Measurements from ENCODE around the gene MASP1. TPM values are rescaled to one million over a fixed set of nuclear protein-coding genes. Genes with fewer than 3 reads are reported as not detected.

The MASP1 gene
- polyA plus RNA-seq, 2 of the 4 experiments (the other 2 are of a cell fraction): 0.18 TPM; not detected in 1

DNA sequence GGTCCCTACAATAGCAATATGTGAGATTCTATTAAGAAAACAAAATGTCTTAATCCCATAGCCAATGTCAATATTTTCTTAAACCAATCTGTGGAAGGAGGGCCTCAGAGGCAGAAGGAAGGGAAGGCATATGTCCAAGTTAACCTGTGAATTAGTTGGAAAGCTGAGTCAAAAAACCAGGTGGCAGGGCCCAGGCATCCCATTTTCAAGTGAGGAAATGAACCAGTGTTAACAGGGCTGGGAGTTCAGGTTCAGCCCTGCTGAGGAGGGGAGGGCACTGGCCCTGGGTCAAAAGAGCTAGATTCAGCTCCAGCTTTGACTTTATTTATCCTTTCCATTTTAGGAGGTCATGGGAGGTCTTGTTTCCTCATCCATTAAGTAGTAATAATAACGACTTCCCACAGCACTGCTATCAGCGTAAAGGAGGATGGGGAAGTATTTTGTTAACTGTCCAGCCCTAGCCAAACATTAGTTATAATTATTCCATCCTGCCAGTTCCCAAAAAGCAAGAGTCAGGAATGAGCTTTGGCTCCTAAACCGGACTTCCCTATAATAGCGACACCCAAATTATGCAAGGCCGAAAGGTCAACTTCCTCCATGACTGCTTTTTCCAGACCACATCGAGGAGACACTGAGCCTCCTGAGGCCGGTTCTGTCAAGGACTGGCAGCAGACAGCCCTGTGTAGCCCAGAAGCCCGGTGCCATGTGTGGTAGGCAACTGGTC, 3.2 kb downstream of the MASP1 start:
- Histone ChIP-seq H3K27ac (no peak overlapping the region), H3K4me2 (no peak overlapping the region), H3K4me3 (no peak overlapping the region), H3K9me3 (no peaks in the 10 kb centered on the region), H3K4me1 (no peaks in the 10 kb centered on the region)
- ChIA-PET POLR2A (no interaction called here), CTCF (interaction anchor here (1.0 to 1.8 kb wide), 4 partner anchors 9 to 68 kb away, joined by 4 to 7 read pairs (median 4); no protein-coding TSS in a partner anchor)
- FAIRE-seq (no peak), DNase-seq (ENCODE audit: low read depth in 1 of 2, low spot score in 1 of 2) (no peak), ATAC-seq (no peak)
- TF ChIP-seq ZC3H11A (IDR thresholded peaks at IDR 0.05) (no peak), TP53 (CRISPR knock-in tag; IDR thresholded peaks at IDR 0.05) (no peak), MAFK (IDR thresholded peaks at IDR 0.05; ENCODE audit: partially characterized antibody) (no peak)
- 53% methylated on average over 7 of the region's 8 CpGs for WGBS (ENCODE audit: missing lambda C conversion rate)

DNA sequence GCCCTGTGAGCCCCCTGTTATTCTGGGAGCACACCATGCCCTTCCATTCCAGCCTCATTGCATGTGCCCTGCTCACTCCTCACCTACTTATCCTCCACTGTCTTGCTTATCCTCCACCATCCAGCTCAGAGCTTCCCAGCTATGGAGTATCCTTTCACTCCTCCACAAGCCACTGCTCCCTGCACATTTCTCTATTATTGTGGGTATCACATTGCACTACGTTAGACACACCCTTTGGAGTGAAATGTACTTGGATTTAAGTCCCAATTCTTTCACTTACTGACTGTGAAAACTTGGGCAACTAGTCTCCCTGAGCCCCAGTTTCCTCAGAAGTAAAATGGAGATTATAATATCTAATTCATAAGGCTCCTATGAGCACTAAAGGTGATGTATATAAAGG, 4.3 kb downstream of the MASP1 start:
- 14% methylated on average over 1 of the region's 1 CpG for WGBS (ENCODE audit: missing lambda C conversion rate)
- no peak overlapping the region for H3K4me3 ChIP-seq

GRCh38 chr3:187286467-187287059, 5.0 kb downstream of the MASP1 start:
- FAIRE-seq (no peak), ATAC-seq (no peak), DNase-seq (ENCODE audit: low read depth in 1 of 2, low spot score in 1 of 2) (no peak)
- Histone ChIP-seq H3K27ac (peak overlapping the region in 1 of 2 experiments; percentile 41; a peak in 1 of 6 replicates), H3K4me2 (no peak overlapping the region), H3K4me1 (no peaks in the 10 kb centered on the region), H3K9me3 (no peaks in the 10 kb centered on the region), H3K4me3 (no peak overlapping the region)
- CTCF ChIA-PET: interaction anchor here (2.2 kb wide), 1 partner anchor 393 kb away, joined by 7 read pairs; no protein-coding TSS in a partner anchor
- POLR2A ChIA-PET: no interaction called here
- 78% methylated on average over 5 of the region's 5 CpGs for WGBS (ENCODE audit: missing lambda C conversion rate)
- no peak for TF ChIP-seq KDM5A (IDR thresholded peaks at IDR 0.05)
- no peak for TF ChIP-seq FOXS1 (CRISPR knock-in tag; IDR thresholded peaks at IDR 0.05)
- no peak for TF ChIP-seq CBX2 (IDR thresholded peaks at IDR 0.05; ENCODE audit: borderline replicate concordance, low read depth)
- no peak for TF ChIP-seq RCOR1 (IDR thresholded peaks at IDR 0.05; ENCODE audit: low read depth, low read length)
- TF ChIP-seq CEBPB (IDR thresholded peaks at IDR 0.05): peak in 1 of 2 experiments; percentile 27; a peak in 1 of 4 replicates
- no peak for TF ChIP-seq POLR2A (IDR thresholded peaks at IDR 0.05; ENCODE audit: low read length)
- TF ChIP-seq BHLHE40 (IDR thresholded peaks at IDR 0.05; ENCODE audit: low read depth, low read length): no peak

More for the DNA sequence above, 4.3 kb downstream of the MASP1 start:
- no peaks in the 10 kb centered on the region for H3K4me1 ChIP-seq
- H3K4me2 ChIP-seq: no peak overlapping the region
- CTCF ChIA-PET: no interaction called here
- no peak for DNase-seq (ENCODE audit: low read depth in 1 of 2, low spot score in 1 of 2)
- no peaks in the 10 kb centered on the region for H3K9me3 ChIP-seq
- ATAC-seq: no peak
- TF ChIP-seq MAZ (IDR thresholded peaks at IDR 0.05; ENCODE audit: borderline replicate concordance, low read depth, low read length) (no peak), FOXS1 (CRISPR knock-in tag; IDR thresholded peaks at IDR 0.05) (no peak), NPAS2 (CRISPR knock-in tag; IDR thresholded peaks at IDR 0.05; ENCODE audit: borderline replicate concordance) (no peak)
- no peak for FAIRE-seq
- POLR2A ChIA-PET: no interaction called here
- peak overlapping the region in 1 of 2 experiments; percentile 41; a peak in 1 of 6 replicates for H3K27ac ChIP-seq

- Histone ChIP-seq H3K9me3 (no peaks in the 10 kb centered on the region), H3K4me2 (no peak overlapping the region), H3K27ac (no peak overlapping the region), H3K4me1 (no peaks in the 10 kb centered on the region), H3K4me3 (no peak overlapping the region)
- ChIA-PET CTCF (interaction anchor here (2.3 kb wide), 1 partner anchor 398 kb away, joined by 7 read pairs; no protein-coding TSS in a partner anchor), POLR2A (no interaction called here)
- no peak for FAIRE-seq
- 38% methylated on average over 4 of the region's 4 CpGs for WGBS (ENCODE audit: missing lambda C conversion rate)
- DNase-seq (ENCODE audit: low read depth in 1 of 2, low spot score in 1 of 2): no peak
- no peak for ATAC-seq
- TF ChIP-seq, protein P1, sequence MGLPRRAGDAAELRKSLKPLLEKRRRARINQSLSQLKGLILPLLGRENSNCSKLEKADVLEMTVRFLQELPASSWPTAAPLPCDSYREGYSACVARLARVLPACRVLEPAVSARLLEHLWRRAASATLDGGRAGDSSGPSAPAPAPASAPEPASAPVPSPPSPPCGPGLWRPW (IDR thresholded peaks at IDR 0.05): no peak
- TF ChIP-seq RFX5 (IDR thresholded peaks at IDR 0.05): no peak
- no peak for TF ChIP-seq POLR2A (IDR thresholded peaks at IDR 0.05; ENCODE audit: low read length)
- TF ChIP-seq CBX2 (IDR thresholded peaks at IDR 0.05; ENCODE audit: borderline replicate concordance, low read depth): no peak
- TF ChIP-seq, protein P2, sequence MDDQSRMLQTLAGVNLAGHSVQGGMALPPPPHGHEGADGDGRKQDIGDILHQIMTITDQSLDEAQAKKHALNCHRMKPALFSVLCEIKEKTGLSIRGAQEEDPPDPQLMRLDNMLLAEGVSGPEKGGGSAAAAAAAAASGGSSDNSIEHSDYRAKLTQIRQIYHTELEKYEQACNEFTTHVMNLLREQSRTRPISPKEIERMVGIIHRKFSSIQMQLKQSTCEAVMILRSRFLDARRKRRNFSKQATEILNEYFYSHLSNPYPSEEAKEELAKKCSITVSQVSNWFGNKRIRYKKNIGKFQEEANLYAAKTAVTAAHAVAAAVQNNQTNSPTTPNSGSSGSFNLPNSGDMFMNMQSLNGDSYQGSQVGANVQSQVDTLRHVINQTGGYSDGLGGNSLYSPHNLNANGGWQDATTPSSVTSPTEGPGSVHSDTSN (IDR thresholded peaks at IDR 0.05): no peak
- TF ChIP-seq MAFK (IDR thresholded peaks at IDR 0.05; ENCODE audit: partially characterized antibody): no peak
- TF ChIP-seq TP53 (CRISPR knock-in tag; IDR thresholded peaks at IDR 0.05): no peak
- no peak for TF ChIP-seq RCOR1 (IDR thresholded peaks at IDR 0.05; ENCODE audit: low read depth, low read length)
- no peak for TF ChIP-seq HEYL (CRISPR knock-in tag; IDR thresholded peaks at IDR 0.05)
- no peak for TF ChIP-seq ELK1 (IDR thresholded peaks at IDR 0.05; ENCODE audit: low read depth, low read length)
- no peak for TF ChIP-seq HOXB5 (CRISPR knock-in tag; IDR thresholded peaks at IDR 0.05)
- TF ChIP-seq NPAS2 (CRISPR knock-in tag; IDR thresholded peaks at IDR 0.05; ENCODE audit: borderline replicate concordance): no peak
- no peak for TF ChIP-seq FOSL2 (IDR thresholded peaks at IDR 0.05)
- no peak for TF ChIP-seq FOSL2 (CRISPR knock-in tag; IDR thresholded peaks at IDR 0.05)
- no peak for TF ChIP-seq GATA3 (IDR thresholded peaks at IDR 0.05; ENCODE audit: borderline replicate concordance)
- TF ChIP-seq EHF (CRISPR knock-in tag; IDR thresholded peaks at IDR 0.05): no peak
- TF ChIP-seq HOXB13 (CRISPR knock-in tag; IDR thresholded peaks at IDR 0.05; ENCODE audit: low read depth): no peak
- no peak for TF ChIP-seq BHLHE40 (IDR thresholded peaks at IDR 0.05; ENCODE audit: low read depth, low read length)
- no peak for TF ChIP-seq KDM1A (IDR thresholded peaks at IDR 0.05; ENCODE audit: low read depth)
Observed at GRCh38 chr3:187281191-187281714, 10.3 kb downstream of the MASP1 start.
